Measurements from ENCODE around the gene RPAP2.

The RPAP2 gene

GRCh38 chr1:92441697-92442342 is 143.0 kb downstream of the RPAP2 start:
- Histone ChIP-seq H3K4me2 (no peak overlapping the region), H3K4me1 (no peaks in the 10 kb centered on the region), H3K36me3 (no peaks in the 10 kb centered on the region), H3K9ac (no peak overlapping the region), H3K27me3 (no peaks in the 10 kb centered on the region), H3K27ac (no peak overlapping the region), H3K9me3 (peaks cover under 1% of the 10 kb centered on the region; the same call in 1 of the 2 replicates), H4K20me1 (no peaks in the 10 kb centered on the region), H3K4me3 (no peak overlapping the region)
- no peak for TF ChIP-seq Cebpa-rat (IDR thresholded peaks at IDR 0.05)

GRCh38 chr1:92442351-92442750 is 143.5 kb downstream of the RPAP2 start:
- Histone ChIP-seq H4K20me1 (no peaks in the 10 kb centered on the region), H3K36me3 (no peaks in the 10 kb centered on the region), H3K4me1 (no peaks in the 10 kb centered on the region), H3K4me2 (no peak overlapping the region), H3K27me3 (no peaks in the 10 kb centered on the region), H3K4me3 (no peak overlapping the region), H3K9me3 (no peaks in the 10 kb centered on the region), H3K27ac (no peak overlapping the region), H3K9ac (no peak overlapping the region)
- no peak for TF ChIP-seq Cebpa-rat (IDR thresholded peaks at IDR 0.05)

GRCh38 chr1:92443893-92444292 is 145.0 kb downstream of the RPAP2 start:
- no peaks in the 10 kb centered on the region for H4K20me1 ChIP-seq
- H3K27ac ChIP-seq, result no peak overlapping the region
- no peak for TF ChIP-seq Cebpa-rat (IDR thresholded peaks at IDR 0.05)
- no peak overlapping the region for H3K4me2 ChIP-seq
- H3K4me3 ChIP-seq, result no peak overlapping the region
- H3K4me1 ChIP-seq, result no peaks in the 10 kb centered on the region
- no peaks in the 10 kb centered on the region for H3K27me3 ChIP-seq
- no peak overlapping the region for H3K9ac ChIP-seq
- no peaks in the 10 kb centered on the region for H3K9me3 ChIP-seq
- H3K36me3 ChIP-seq, result no peaks in the 10 kb centered on the region

GRCh38 chr1:92444351-92444750 is 145.5 kb downstream of the RPAP2 start:
- no peaks in the 10 kb centered on the region for H3K27me3 ChIP-seq
- H3K36me3 ChIP-seq, result no peaks in the 10 kb centered on the region
- no peak overlapping the region for H3K4me3 ChIP-seq
- no peak overlapping the region for H3K9ac ChIP-seq
- H3K9me3 ChIP-seq, result no peaks in the 10 kb centered on the region
- no peak overlapping the region for H3K4me2 ChIP-seq
- TF ChIP-seq Cebpa-rat (IDR thresholded peaks at IDR 0.05), result no peak
- no peak overlapping the region for H3K27ac ChIP-seq
- no peaks in the 10 kb centered on the region for H3K4me1 ChIP-seq
- H4K20me1 ChIP-seq, result no peaks in the 10 kb centered on the region

GRCh38 chr1:92445865-92446264 is 147.0 kb downstream of the RPAP2 start:
- Histone ChIP-seq H3K9me3 (no peaks in the 10 kb centered on the region), H3K4me1 (no peaks in the 10 kb centered on the region), H4K20me1 (no peaks in the 10 kb centered on the region), H3K36me3 (no peaks in the 10 kb centered on the region), H3K4me2 (no peak overlapping the region), H3K27me3 (no peaks in the 10 kb centered on the region), H3K9ac (no peak overlapping the region), H3K4me3 (no peak overlapping the region), H3K27ac (no peak overlapping the region)
- no peak for TF ChIP-seq Cebpa-rat (IDR thresholded peaks at IDR 0.05)

GRCh38 chr1:92446546-92446945 is 147.7 kb downstream of the RPAP2 start:
- Histone ChIP-seq H3K4me1 (no peaks in the 10 kb centered on the region), H3K27me3 (no peaks in the 10 kb centered on the region), H3K36me3 (no peaks in the 10 kb centered on the region), H3K4me2 (no peak overlapping the region), H3K9ac (no peak overlapping the region), H4K20me1 (no peaks in the 10 kb centered on the region), H3K9me3 (no peaks in the 10 kb centered on the region), H3K27ac (no peak overlapping the region), H3K4me3 (no peak overlapping the region)
- no peak for TF ChIP-seq Cebpa-rat (IDR thresholded peaks at IDR 0.05)

- no peaks in the 10 kb centered on the region for H3K4me1 ChIP-seq
- no peak overlapping the region for H3K4me3 ChIP-seq
- no peak for TF ChIP-seq Cebpa-rat (IDR thresholded peaks at IDR 0.05)
- H3K36me3 ChIP-seq, result no peaks in the 10 kb centered on the region
- H3K27me3 ChIP-seq, result no peaks in the 10 kb centered on the region
- no peak overlapping the region for H3K4me2 ChIP-seq
- H3K27ac ChIP-seq, result no peak overlapping the region
- H4K20me1 ChIP-seq, result no peaks in the 10 kb centered on the region
- H3K9me3 ChIP-seq, result 0 out of 2 replicates have a peak, but pooled peaks cover 4% of the 10 kb centered on the region
- no peak overlapping the region for H3K9ac ChIP-seq
These were observed 148.3 kb downstream of the RPAP2 start for GRCh38 chr1:92447033-92447681.

GRCh38 chr1:92447976-92448375 is 149.1 kb downstream of the RPAP2 start:
- Histone ChIP-seq H3K9ac (no peak overlapping the region), H3K4me3 (no peak overlapping the region), H3K27me3 (no peaks in the 10 kb centered on the region), H3K9me3 (peaks cover 6% of the 10 kb centered on the region; the same call in 1 of the 2 replicates), H3K4me2 (no peak overlapping the region), H3K4me1 (no peaks in the 10 kb centered on the region), H3K27ac (no peak overlapping the region), H3K36me3 (no peaks in the 10 kb centered on the region), H4K20me1 (no peaks in the 10 kb centered on the region)
- TF ChIP-seq Cebpa-rat (IDR thresholded peaks at IDR 0.05), result no peak
